HG03108 (cell line): Measurements from ENCODE around the gene NMNAT3.

Experiments used
- ATAC-seq: cut with Tn5 transposase; IDR thresholded peaks from one replicate; pipeline ENCODE4 v1.9.1; 2021; ENCODE audit warnings: moderate library complexity; ENCODE audit not compliant: unreplicated experiment

Gene NMNAT3

GRCh38 chr3:139524841-139525636, 152.7 kb downstream of the NMNAT3 start:
- ATAC-seq: no peak

DNA sequence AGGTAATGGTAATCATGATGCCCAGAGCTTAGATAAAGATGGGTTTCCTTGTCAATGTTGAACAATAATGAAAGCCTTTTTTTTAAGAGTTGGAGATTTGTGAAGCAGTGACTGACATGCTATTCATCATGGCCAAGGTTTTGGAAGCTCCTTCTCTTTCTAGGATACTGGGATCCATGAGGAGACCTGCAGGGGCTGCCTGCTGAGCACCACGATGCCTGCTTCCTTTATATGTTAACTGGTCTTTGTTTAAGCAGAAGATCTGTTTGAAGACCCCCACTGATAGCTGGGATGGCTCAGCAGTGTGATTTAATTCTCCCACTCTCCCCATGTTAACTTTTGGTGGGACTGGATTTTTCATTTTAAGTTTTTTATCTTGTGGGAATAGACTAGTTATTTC, 154.1 kb downstream of the NMNAT3 start:
- ATAC-seq: no peak

- ATAC-seq: no peak
These were observed 154.6 kb downstream of the NMNAT3 start for GRCh38 chr3:139523166-139523565.

DNA sequence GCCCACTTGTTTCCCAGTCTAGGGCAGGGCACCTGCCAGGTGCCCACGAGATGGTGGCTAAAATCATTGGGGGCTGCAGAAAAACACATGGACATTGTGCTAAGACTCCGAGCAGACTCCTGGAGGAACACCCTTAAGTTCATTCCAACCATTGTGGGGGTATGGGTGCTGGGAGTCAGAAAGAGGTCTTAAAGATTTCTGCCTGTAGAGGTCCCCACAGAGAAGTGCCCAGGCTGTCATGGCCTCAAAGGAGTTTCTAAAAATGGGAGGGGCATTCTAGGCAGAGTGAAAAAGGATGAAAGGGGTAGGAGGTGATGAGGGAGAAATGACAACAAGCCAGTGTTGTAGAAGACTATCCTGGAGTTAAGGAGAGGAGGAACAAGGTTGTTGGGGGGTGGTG, 155.4 kb downstream of the NMNAT3 start:
- ATAC-seq: no peak

- ATAC-seq: no peak
These were observed 156.0 kb downstream of the NMNAT3 start for GRCh38 chr3:139521816-139522215.

GRCh38 chr3:139521144-139521543, 156.6 kb downstream of the NMNAT3 start:
- no peak for ATAC-seq

- ATAC-seq: no peak
These were observed 157.6 kb downstream of the NMNAT3 start for GRCh38 chr3:139519998-139520737.

DNA sequence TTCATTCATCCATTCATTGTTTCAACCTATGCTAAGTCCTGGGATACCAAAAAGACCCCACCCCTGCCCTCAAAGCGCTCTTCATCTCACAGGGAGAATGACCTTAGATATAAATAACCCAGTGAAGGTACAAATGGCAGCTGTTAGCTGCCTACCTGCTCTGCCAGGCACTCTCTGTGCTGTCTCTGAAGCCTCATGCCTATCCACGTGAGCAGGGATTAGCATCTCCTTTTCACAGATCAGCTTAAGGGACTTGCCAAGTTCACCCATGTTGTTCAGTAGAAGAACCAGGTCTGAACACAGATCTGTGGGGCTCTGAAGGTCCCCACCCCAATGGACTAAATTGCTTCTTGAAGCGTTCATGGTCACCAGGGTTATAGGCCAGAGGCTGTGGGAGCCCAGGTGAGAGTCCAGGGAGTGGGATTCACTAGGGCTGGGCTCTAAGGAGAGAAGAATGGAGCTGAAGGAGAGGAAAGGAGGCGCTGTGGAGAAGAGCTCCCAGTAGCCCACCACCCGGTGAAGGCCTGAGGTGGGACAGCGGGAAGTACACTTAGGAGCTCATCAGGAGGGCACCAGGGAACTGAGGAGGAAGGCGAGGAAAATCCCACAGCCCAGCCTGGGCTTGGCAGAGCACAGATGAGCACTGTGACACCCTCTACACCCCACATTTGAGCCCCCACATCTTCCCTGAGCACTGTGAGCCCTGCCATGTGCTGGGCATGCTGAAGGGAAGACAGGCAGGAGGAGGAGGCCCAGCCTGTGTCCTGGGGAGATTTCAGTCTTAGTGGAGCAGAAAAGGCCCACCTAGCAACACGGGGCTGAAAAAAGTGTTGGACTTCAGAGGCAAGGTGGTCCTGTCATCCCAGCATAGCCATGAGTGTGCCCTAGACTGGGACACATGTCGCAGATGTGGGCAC, 158.6 kb downstream of the NMNAT3 start:
- no peak for ATAC-seq

- no peak for ATAC-seq
These were observed 159.5 kb downstream of the NMNAT3 start for GRCh38 chr3:139518306-139518705.

DNA sequence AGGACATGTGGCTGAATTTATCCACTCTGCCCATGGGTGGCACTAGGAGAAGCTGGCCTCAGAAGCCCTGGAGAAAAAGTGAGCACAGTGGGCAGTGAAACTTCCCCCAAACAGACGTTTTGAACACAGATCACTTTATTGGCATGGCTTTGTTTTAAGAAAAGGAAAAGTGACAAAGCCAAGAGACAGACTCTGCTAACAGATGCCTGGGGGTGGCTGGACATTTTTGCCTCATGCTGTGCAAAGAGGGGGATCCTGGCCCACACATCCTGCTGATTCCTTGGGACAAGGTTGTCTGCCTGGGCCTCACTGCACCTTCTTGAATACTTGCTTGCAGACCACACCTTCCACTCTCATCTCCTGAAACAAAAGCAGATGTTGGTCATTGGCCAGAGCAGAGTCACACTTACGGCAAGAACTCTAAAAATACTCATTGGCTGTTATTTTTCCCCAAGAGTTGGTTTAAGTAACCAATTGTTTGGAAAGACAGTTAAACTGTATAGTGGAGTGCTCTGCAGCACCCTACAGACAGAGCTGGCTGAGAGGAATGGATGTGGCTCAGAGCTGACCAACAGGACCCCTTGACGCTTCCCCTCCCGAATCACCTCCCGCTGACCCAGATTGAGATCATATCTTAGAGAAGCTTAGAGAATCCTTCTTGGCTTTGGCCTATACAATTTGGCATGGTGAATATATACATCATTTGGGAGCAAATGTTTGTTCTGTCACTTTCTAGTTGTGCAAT, 160.3 kb downstream of the NMNAT3 start:
- no peak for ATAC-seq

DNA sequence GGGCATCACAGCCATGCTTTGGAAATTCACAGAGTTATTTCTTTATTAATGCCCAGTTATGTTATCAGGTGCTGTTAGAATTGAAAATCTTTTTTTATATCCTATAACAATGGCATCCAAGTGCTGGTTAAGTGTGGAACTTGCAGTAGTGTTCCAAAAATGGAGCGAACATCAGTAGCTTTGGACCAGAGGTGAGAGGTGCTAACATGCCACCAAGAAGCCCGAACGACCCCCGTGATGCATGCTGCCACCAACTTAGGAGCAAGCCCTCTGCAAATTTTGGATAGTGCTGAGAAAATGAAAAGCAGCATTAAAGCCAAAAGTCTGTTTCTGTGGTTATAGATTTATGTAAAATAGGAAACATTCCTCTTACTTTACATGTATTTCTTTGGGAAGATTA, 163.0 kb downstream of the NMNAT3 start:
- ATAC-seq: no peak
